Neural crest cell (in vitro differentiated cells): ENCODE measurements around the gene KRTAP6-3. TPM values are rescaled to one million over a fixed set of nuclear protein-coding genes. Genes with fewer than 3 reads are reported as not detected.

ENCODE experiments used
- DNase-seq: peaks from one replicate; pipeline ENCODE4 v3.0.0; 2021; ENCODE audit warnings: low read depth, mixed read lengths, low spot score
- H3K27ac Mint-ChIP-seq: one replicate; pipeline ENCODE4 v1.8.0; 2021; ENCODE audit warnings: mild to moderate bottlenecking, mixed read lengths; ENCODE audit not compliant: unreplicated experiment
- H3K27me3 Mint-ChIP-seq: 2 replicates; pipeline ENCODE4 v1.8.0; 2021; ENCODE audit warnings: low read depth, mild to moderate bottlenecking, mixed read lengths
- H3K36me3 Mint-ChIP-seq: 2 replicates; pipeline ENCODE4 v1.8.0; 2021; ENCODE audit warnings: low read depth, mild to moderate bottlenecking, mixed read lengths
- H3K4me1 Mint-ChIP-seq: 2 replicates; pipeline ENCODE4 v1.8.0; 2021; ENCODE audit warnings: mixed read lengths
- H3K4me3 Mint-ChIP-seq: one replicate; pipeline ENCODE4 v1.8.0; 2021; ENCODE audit warnings: mild to moderate bottlenecking, mixed read lengths
- H3K9me3 Mint-ChIP-seq: 2 replicates; pipeline ENCODE4 v1.8.0; 2021; ENCODE audit warnings: mixed read lengths
- total RNA-seq: library from RNA; stranded (reverse); gene quantifications from 2 replicates; pipeline ENCODE4 v1.2.1, GENCODE V29; 2021
- TF ChIP-seq, protein P1 (sequence below): fragments of 200-600 bp; sonication (generic); conservative IDR thresholded peaks from 2 replicates; pipeline ENCODE4 v1.5.0; 2021; ENCODE audit warnings: antibody characterized with exemption, mild to moderate bottlenecking

Gene KRTAP6-3
- total RNA-seq, 1 donor from 2014 or later, result not detected

DNA sequence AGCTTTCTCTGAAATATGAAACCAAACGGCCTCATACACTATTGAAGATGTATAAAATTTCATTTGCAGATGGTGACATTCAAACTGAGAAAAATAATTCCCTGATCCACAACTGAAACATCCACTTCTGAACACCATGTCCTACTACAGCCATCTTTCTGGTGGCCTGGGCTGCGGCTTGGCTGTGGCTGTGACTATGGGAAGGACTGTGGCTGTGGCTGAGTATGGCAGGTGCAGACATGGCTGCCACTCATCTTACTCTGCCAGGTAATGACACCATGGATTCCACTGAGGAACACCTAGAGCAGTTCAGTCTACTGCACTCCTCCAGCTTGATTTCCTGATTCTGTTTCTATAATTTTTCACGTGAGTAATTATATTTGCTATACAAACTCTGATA, 28.3 kb downstream of the KRTAP6-3 start, which contains the start of gene KRTAP20-4:
Gene KRTAP20-4 (plus strand): TSS at position 106 of the 400 bp plus-strand sequence.
- Mint-ChIP-seq H3K27me3 (no peaks in the 10 kb centered on the region), H3K27ac (no peak within 1 kb of the TSS), H3K4me3 (no peak within 1 kb of the TSS), H3K4me1 (no peaks in the 10 kb centered on the region), H3K36me3 (no peaks in the 10 kb centered on the region), H3K9me3 (peaks cover 9% of the 10 kb centered on the region)
- no peak for DNase-seq
- TF ChIP-seq, protein P1, sequence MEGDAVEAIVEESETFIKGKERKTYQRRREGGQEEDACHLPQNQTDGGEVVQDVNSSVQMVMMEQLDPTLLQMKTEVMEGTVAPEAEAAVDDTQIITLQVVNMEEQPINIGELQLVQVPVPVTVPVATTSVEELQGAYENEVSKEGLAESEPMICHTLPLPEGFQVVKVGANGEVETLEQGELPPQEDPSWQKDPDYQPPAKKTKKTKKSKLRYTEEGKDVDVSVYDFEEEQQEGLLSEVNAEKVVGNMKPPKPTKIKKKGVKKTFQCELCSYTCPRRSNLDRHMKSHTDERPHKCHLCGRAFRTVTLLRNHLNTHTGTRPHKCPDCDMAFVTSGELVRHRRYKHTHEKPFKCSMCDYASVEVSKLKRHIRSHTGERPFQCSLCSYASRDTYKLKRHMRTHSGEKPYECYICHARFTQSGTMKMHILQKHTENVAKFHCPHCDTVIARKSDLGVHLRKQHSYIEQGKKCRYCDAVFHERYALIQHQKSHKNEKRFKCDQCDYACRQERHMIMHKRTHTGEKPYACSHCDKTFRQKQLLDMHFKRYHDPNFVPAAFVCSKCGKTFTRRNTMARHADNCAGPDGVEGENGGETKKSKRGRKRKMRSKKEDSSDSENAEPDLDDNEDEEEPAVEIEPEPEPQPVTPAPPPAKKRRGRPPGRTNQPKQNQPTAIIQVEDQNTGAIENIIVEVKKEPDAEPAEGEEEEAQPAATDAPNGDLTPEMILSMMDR, result no peak

DNA sequence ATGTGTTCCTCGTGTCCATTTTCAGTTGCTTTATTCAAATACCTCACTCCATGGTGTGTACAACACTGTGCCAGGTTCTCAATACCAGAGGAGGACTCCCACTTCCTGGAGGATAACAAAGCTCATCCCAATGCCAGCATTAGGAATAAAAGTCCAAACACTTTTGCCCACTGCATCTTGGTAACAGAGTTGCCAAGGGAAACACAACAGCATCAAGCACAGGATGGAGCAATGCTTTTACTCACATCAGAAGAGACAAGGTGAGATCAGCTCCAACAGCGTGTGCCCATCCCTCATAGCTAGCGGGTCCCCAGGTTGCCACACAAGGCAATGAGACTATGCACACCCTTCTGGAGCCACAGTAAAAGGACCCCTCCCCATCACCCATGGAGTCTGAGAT, 31.1 kb downstream of the KRTAP6-3 start:
- no peak overlapping the region for H3K27ac Mint-ChIP-seq
- H3K4me3 Mint-ChIP-seq, result no peak overlapping the region
- TF ChIP-seq, protein P1, result no peak
- H3K9me3 Mint-ChIP-seq, result peaks cover 15% of the 10 kb centered on the region
- no peaks in the 10 kb centered on the region for H3K27me3 Mint-ChIP-seq
- H3K4me1 Mint-ChIP-seq, result no peaks in the 10 kb centered on the region
- DNase-seq, result no peak
- H3K36me3 Mint-ChIP-seq, result peaks cover 2% of the 10 kb centered on the region

DNA sequence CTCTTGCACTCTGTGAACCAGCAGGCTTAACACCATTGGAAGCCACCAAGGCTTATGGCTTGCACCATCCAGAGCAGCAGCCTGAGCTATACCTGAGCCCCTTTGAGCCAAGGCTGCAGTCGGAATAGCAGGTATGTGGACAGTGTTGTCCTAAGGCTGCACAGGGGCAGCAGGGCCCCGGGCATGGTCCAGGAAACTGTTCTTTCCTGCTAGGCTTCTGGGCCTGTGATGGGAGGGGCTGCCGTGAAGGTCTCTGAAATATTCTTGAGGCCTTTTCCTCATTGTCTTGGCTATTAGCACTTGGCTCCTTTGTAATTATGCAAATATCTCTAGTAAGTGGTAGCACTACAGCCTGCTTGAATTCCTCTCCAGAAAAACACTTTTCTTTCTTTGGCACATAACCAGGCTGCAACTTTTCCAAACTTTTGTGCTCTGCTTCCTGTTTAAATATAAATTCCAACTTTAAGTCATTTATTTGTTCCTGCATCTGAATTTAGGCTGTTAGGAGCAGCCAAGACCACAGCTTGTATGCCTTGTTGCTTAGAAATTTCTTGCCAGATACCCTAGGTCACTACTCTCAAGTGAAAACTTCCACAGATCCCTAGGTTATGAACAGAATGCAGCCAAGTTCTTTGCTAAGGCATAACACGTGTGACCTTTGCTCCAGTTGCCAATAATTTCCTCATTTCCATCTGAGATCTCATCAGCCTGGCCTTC, 33.4 kb downstream of the KRTAP6-3 start:
- H3K27ac Mint-ChIP-seq, result no peak overlapping the region
- DNase-seq, result no peak
- TF ChIP-seq, protein P1, result no peak
- no peaks in the 10 kb centered on the region for H3K4me1 Mint-ChIP-seq
- no peaks in the 10 kb centered on the region for H3K27me3 Mint-ChIP-seq
- H3K4me3 Mint-ChIP-seq, result no peak overlapping the region
- H3K9me3 Mint-ChIP-seq, result peaks cover 13% of the 10 kb centered on the region
- H3K36me3 Mint-ChIP-seq, result peaks cover 2% of the 10 kb centered on the region

DNA sequence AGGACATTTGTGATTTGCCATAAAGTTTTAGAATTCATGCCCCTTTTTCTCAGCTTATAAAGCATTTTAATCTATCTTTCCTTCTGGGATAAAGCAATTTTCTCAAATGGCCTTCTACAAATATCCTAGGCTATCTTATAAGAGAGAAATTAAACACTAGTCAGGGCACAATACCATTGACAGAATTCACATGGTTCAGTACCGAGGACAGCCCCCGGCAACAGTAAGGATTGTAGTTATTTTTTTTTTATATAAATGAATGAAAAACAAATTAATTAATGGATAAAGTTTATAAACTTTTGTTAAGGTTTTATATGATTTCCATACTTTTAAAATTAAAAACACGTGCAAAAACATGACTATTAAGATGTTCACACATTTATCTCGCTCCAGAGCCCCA, 35.9 kb downstream of the KRTAP6-3 start:
- Mint-ChIP-seq H3K9me3 (peaks cover 19% of the 10 kb centered on the region), H3K27ac (no peak overlapping the region), H3K36me3 (peaks cover 2% of the 10 kb centered on the region), H3K4me1 (no peaks in the 10 kb centered on the region), H3K4me3 (no peak overlapping the region), H3K27me3 (no peaks in the 10 kb centered on the region)
- TF ChIP-seq, protein P1, result no peak
- DNase-seq, result no peak

DNA sequence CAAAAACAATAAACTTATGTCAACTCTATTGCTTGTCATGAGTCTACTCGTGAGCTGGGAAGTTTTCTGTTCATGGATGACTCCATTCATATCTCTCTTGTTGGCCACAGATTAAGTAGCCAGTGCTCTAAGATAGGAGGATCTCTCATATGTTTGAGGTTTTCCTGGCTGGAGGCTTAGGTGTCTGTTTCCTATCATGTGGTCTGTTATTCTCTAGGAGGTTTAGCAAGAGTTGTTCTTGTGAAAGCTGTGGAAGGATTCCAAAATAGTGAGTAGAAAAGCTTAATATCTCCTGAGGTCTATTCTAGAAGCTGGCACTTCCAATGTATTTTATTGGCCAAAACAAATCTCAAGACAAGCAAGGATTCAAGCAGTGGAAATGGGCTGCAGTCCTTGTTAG, 37.0 kb downstream of the KRTAP6-3 start:
- Mint-ChIP-seq H3K27ac (no peak overlapping the region), H3K36me3 (peaks cover 2% of the 10 kb centered on the region), H3K27me3 (no peaks in the 10 kb centered on the region), H3K4me1 (no peaks in the 10 kb centered on the region), H3K4me3 (no peak overlapping the region), H3K9me3 (peaks cover 19% of the 10 kb centered on the region)
- TF ChIP-seq, protein P1, result no peak
- DNase-seq, result no peak
